Measurements from ENCODE around the gene TGFBR2.

TGFBR2 gene

DNA sequence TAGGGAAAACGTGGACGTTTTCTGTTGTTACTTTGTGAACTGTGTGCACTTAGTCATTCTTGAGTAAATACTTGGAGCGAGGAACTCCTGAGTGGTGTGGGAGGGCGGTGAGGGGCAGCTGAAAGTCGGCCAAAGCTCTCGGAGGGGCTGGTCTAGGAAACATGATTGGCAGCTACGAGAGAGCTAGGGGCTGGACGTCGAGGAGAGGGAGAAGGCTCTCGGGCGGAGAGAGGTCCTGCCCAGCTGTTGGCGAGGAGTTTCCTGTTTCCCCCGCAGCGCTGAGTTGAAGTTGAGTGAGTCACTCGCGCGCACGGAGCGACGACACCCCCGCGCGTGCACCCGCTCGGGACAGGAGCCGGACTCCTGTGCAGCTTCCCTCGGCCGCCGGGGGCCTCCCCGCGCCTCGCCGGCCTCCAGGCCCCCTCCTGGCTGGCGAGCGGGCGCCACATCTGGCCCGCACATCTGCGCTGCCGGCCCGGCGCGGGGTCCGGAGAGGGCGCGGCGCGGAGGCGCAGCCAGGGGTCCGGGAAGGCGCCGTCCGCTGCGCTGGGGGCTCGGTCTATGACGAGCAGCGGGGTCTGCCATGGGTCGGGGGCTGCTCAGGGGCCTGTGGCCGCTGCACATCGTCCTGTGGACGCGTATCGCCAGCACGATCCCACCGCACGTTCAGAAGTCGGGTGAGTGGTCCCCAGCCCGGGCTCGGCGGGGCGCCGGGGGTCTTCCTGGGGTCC, at the start of gene TGFBR2:
TGFBR2 (plus strand) TSS at position 301 of the 731 bp plus-strand sequence; CDS start at position 584, 283 bp downstream.
- peak within 1 kb of the TSS; percentile 99 for H2AFZ ChIP-seq (ENCODE audit: low read depth, low read length)
- H3K4me1 ChIP-seq (ENCODE audit: insufficient read depth, low read length) = peaks cover 4% of the 10 kb centered on the region
- peak within 1 kb of the TSS; percentile 88 for H3K4me3 ChIP-seq (ENCODE audit: low read length)
- H3K27me3 ChIP-seq (ENCODE audit: insufficient read depth, low read length) = no peaks in the 10 kb centered on the region
- H3K9me3 ChIP-seq (ENCODE audit: low read length) = no peaks in the 10 kb centered on the region
- no peaks in the 10 kb centered on the region for H3K36me3 ChIP-seq (ENCODE audit: insufficient read depth, low read length)

DNA sequence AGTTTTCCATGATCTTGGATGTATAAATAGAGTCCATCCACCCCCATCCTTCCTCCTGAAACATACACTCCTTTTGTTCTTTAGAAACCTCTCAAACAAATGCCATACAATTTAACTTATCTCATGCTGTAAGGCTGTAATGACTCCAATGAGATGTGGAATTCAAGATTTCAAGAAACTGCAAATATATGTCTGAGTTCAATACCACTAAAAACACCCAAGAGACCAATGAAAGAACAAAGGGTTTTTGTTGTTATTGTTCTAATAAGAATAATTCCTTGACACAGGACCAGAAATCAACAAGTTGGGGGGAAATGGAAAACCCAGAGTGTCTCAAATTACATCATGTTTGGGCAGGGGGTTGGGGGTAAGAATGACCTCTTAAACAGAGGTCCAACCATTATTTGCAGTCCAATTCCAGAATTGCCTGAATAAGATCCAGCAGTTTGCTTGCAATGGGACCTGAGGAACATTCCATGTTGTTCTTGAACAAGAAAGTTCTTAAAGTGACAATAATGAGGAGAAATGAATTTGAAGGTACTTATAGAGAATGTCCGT, 48.6 kb upstream of the TGFBR2 start:
- Histone ChIP-seq H3K4me1 (ENCODE audit: insufficient read depth, low read length) (no peaks in the 10 kb centered on the region), H3K4me3 (ENCODE audit: low read length) (no peak overlapping the region), H3K27me3 (ENCODE audit: insufficient read depth, low read length) (no peaks in the 10 kb centered on the region), H3K9me3 (ENCODE audit: low read length) (no peaks in the 10 kb centered on the region), H2AFZ (ENCODE audit: low read depth, low read length) (no peak overlapping the region), H3K36me3 (ENCODE audit: insufficient read depth, low read length) (no peaks in the 10 kb centered on the region)

DNA sequence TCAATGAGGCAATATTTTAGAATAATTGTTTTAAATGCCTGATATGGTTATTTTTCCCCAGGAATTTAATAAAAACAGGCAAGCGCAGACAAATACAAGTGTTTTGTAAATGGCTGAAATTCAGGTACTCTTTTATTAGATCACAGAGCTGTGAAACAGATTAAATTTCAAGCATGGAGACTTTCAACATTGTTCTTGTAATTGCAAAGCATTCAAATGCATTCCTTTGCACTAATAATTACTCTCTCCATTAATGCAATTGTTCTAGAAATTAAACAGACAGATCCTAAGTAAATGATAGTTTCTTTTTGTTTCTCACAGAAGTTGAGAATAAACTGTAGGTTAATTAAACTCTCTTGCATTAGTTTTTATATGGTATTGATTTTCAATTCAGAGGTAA, 42.4 kb upstream of the TGFBR2 start:
- no peaks in the 10 kb centered on the region for H3K27me3 ChIP-seq (ENCODE audit: insufficient read depth, low read length)
- H3K4me1 ChIP-seq (ENCODE audit: insufficient read depth, low read length) = no peaks in the 10 kb centered on the region
- no peaks in the 10 kb centered on the region for H3K36me3 ChIP-seq (ENCODE audit: insufficient read depth, low read length)
- no peak overlapping the region for H2AFZ ChIP-seq (ENCODE audit: low read depth, low read length)
- no peaks in the 10 kb centered on the region for H3K9me3 ChIP-seq (ENCODE audit: low read length)
- H3K4me3 ChIP-seq (ENCODE audit: low read length) = no peak overlapping the region

DNA sequence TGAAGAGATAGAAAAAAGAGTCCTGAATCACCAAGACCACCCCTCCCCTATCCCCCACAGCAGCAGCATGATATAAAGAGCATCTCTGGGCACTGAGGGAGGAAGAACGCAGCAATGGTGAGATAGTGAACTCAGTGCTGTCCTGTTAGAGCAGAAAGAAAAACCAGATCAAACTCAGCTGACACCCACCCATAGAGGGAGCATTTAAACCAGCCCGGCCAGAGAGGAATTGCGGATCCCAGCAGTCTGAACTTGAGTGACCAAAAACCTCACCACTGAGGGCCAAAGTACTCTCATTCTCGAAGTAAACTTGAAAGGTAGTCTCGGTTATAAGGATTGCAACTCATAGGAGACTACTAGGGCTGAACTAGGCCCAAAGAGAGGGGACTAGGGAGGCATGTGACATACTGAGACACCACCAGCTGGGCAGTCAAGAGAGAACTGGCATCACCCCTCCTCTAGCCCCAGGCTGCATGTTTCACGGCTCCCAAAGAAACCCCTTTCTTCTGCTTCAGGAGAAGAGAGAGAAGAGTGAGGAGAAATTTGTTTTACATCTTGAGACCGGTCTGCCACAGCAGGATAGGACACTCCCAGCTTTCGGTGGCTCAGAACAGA, 39.2 kb upstream of the TGFBR2 start:
- Histone ChIP-seq H3K36me3 (ENCODE audit: insufficient read depth, low read length) (no peaks in the 10 kb centered on the region), H3K4me3 (ENCODE audit: low read length) (no peak overlapping the region), H2AFZ (ENCODE audit: low read depth, low read length) (no peak overlapping the region), H3K27me3 (ENCODE audit: insufficient read depth, low read length) (no peaks in the 10 kb centered on the region), H3K4me1 (ENCODE audit: insufficient read depth, low read length) (no peaks in the 10 kb centered on the region), H3K9me3 (ENCODE audit: low read length) (no peaks in the 10 kb centered on the region)

DNA sequence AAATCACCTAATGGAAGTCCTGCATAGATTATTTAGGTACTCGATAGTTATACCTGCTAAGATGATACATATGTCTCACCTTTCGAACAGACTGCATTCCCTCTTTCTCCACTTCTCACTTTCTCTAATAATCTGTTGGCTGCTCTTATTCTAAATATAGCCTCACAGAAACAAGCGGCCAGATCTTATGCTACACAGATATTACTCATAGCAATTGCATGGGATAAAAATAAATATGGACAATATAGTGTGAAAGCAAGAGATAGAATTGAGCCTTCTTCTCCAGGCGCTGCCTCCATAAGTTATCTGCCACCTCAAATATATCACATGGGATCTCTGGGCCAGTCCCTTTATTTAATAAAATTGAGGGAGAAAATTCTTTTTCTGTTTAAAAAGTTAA, 29.5 kb upstream of the TGFBR2 start:
- Histone ChIP-seq H3K4me1 (ENCODE audit: insufficient read depth, low read length) (no peaks in the 10 kb centered on the region), H3K9me3 (ENCODE audit: low read length) (no peaks in the 10 kb centered on the region), H2AFZ (ENCODE audit: low read depth, low read length) (no peak overlapping the region), H3K36me3 (ENCODE audit: insufficient read depth, low read length) (no peaks in the 10 kb centered on the region), H3K27me3 (ENCODE audit: insufficient read depth, low read length) (no peaks in the 10 kb centered on the region), H3K4me3 (ENCODE audit: low read length) (no peak overlapping the region)

DNA sequence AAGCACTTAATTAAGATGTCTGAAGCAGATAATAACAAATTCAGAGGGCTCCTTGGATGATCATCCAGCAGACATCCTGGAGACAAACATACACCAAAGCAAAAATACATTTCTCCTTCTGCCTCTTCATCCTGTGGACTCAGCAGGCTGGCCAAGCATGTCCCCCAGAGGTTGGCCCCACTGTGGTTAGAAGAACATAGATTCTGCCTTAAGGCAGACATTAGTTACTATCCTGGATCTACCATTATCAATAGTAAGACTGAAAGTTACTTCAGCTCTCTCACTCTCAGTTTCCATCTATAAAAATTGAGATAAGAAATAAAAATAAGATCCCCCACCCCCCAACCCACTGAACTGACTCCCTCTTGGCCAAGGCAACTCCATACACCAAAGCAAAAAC, 28.6 kb upstream of the TGFBR2 start:
- no peak overlapping the region for H2AFZ ChIP-seq (ENCODE audit: low read depth, low read length)
- no peaks in the 10 kb centered on the region for H3K4me1 ChIP-seq (ENCODE audit: insufficient read depth, low read length)
- no peaks in the 10 kb centered on the region for H3K9me3 ChIP-seq (ENCODE audit: low read length)
- no peak overlapping the region for H3K4me3 ChIP-seq (ENCODE audit: low read length)
- H3K27me3 ChIP-seq (ENCODE audit: insufficient read depth, low read length) = no peaks in the 10 kb centered on the region
- H3K36me3 ChIP-seq (ENCODE audit: insufficient read depth, low read length) = no peaks in the 10 kb centered on the region

DNA sequence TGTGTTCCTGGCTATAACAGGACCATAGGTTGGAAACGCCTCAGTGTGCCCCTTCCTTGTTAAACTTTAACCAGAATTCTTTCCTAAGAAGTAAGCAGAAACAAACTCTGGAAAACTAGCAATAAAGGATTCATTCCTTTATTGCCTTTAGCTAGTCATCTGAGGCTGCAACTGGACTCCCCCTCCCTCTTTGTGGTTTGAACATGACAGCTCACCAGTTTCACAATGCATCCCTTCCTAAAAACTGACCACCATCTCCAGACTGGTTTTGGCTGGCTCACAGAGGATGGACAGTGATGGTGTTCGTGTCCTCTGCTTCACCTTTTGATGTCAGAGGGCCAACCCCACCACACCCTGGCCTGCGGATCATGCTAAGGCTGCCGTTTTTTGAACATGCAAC, 27.9 kb upstream of the TGFBR2 start:
- Histone ChIP-seq H2AFZ (ENCODE audit: low read depth, low read length) (no peak overlapping the region), H3K9me3 (ENCODE audit: low read length) (no peaks in the 10 kb centered on the region), H3K27me3 (ENCODE audit: insufficient read depth, low read length) (no peaks in the 10 kb centered on the region), H3K4me1 (ENCODE audit: insufficient read depth, low read length) (no peaks in the 10 kb centered on the region), H3K4me3 (ENCODE audit: low read length) (no peak overlapping the region), H3K36me3 (ENCODE audit: insufficient read depth, low read length) (no peaks in the 10 kb centered on the region)

DNA sequence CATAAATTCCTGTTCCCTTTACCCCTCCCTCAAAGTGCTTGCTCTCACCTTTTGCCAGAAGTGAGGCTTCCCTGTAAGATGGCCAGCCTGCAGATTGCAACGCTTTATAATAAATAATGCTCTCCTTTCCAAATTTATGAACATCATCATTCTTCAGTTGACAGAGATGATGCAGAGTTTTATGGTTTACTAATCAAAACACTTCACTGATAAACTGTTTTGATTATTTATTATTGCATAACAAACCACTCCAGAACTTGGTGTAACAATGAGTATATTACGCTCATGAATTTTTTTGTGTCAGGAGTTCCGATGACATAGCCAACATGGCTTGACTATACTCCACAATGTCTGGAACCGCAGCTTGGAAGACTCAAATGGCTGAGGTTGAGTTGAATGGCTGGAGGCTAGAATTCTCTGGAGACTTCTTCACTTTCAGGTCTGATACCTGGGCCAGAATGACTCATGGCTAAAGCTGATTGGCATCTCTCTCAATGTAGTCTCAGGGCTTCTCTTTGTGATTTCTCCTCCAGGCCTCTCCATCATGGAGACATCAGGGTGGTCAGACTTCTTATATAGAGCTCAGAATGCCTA, 27.3 kb upstream of the TGFBR2 start:
- H3K4me3 ChIP-seq (ENCODE audit: low read length) = no peak overlapping the region
- no peaks in the 10 kb centered on the region for H3K9me3 ChIP-seq (ENCODE audit: low read length)
- no peaks in the 10 kb centered on the region for H3K4me1 ChIP-seq (ENCODE audit: insufficient read depth, low read length)
- no peaks in the 10 kb centered on the region for H3K36me3 ChIP-seq (ENCODE audit: insufficient read depth, low read length)
- no peaks in the 10 kb centered on the region for H3K27me3 ChIP-seq (ENCODE audit: insufficient read depth, low read length)
- H2AFZ ChIP-seq (ENCODE audit: low read depth, low read length) = no peak overlapping the region

DNA sequence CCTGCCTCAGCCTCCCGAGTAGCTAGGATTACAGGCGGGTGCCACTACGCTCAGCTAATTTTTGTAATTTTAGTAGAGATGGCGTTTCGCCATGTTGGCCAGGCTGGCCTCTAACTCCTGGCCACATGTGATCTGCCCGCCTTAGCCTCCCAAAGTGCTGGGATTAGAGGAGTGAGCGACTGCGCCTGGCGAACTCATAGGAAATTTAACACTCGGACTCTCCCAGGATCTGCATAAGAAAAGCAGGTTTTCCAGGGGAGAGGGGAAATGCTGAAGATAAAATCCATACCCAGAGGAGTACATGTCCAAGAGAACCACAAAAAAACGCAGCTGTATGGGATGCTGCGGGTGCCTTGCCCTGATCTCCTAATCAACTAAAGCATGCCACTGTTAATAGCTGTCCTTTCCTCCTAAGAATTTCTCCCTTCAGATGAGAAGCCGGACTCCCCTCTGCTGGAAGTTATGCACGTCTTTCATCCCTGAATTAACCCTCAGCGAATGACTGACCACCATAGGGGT, 25.3 kb upstream of the TGFBR2 start:
- Histone ChIP-seq H3K4me3 (ENCODE audit: low read length) (no peak overlapping the region), H3K27me3 (ENCODE audit: insufficient read depth, low read length) (no peaks in the 10 kb centered on the region), H2AFZ (ENCODE audit: low read depth, low read length) (no peak overlapping the region)

DNA sequence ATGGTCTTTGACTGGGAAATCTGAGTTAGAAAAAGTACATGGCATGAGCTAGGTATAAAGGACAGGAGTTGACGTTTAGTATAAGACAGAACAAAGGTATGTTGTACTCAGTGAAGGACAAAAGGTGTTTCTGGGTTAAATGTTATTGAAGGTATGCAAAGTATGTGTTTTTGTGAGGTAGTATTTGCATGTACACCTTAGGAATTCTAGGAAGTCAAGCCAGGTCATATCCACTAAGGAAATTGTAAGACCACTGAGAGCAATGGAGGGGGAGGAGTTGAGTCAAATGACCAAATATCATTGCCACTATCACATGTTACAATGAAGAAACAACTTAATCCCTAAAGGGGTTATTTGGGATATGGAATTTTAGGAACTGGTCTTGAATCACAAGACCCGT, 24.4 kb upstream of the TGFBR2 start:
- Histone ChIP-seq H3K4me1 (ENCODE audit: insufficient read depth, low read length) (no peaks in the 10 kb centered on the region), H3K9me3 (ENCODE audit: low read length) (no peaks in the 10 kb centered on the region), H3K36me3 (ENCODE audit: insufficient read depth, low read length) (no peaks in the 10 kb centered on the region), H3K4me3 (ENCODE audit: low read length) (no peak overlapping the region), H2AFZ (ENCODE audit: low read depth, low read length) (no peak overlapping the region), H3K27me3 (ENCODE audit: insufficient read depth, low read length) (no peaks in the 10 kb centered on the region)

More for the DNA sequence above, 25.3 kb upstream of the TGFBR2 start:
- no peaks in the 10 kb centered on the region for H3K9me3 ChIP-seq (ENCODE audit: low read length)
- no peaks in the 10 kb centered on the region for H3K4me1 ChIP-seq (ENCODE audit: insufficient read depth, low read length)
- H3K36me3 ChIP-seq (ENCODE audit: insufficient read depth, low read length) = no peaks in the 10 kb centered on the region

DNA sequence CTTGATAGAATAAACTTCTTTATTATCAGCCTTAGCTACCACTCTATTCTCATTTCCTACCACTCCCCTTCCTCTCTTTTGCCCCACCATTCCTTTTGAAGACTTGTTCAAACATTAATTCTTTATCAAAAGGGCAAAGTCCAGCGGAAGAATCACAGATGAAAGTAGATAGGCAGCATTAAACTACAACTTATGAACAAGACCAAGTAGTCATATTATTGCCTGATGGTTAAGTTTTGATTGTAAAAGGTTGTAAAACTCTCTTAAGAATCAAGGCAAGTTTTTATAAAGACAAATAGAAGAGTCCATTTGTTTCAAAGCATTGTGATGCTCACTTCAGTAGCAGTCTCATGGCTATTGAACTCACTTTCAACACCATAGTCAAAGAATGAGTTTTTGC, 22.4 kb upstream of the TGFBR2 start:
- Histone ChIP-seq H3K9me3 (ENCODE audit: low read length) (no peaks in the 10 kb centered on the region), H3K4me3 (ENCODE audit: low read length) (no peak overlapping the region), H3K36me3 (ENCODE audit: insufficient read depth, low read length) (no peaks in the 10 kb centered on the region), H3K4me1 (ENCODE audit: insufficient read depth, low read length) (no peaks in the 10 kb centered on the region), H2AFZ (ENCODE audit: low read depth, low read length) (no peak overlapping the region), H3K27me3 (ENCODE audit: insufficient read depth, low read length) (no peaks in the 10 kb centered on the region)

DNA sequence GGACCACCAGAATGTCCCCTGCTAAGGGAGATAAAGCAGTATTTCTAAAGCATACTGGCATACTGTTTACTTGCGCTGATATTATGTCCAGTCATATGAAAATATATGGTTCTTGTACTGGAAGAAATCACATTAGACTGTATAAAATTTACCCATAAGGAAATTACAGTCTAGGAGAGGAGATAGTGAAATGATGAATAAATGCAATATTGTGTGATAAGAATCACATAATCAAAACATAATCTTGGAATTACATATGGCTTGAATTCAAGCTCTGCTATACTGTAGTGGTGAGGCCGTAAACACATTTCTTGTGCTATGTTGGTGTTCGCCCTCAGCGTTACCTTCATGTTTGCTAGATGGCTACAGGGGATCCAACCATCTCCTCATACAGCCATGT, 20.7 kb upstream of the TGFBR2 start:
- no peaks in the 10 kb centered on the region for H3K4me1 ChIP-seq (ENCODE audit: insufficient read depth, low read length)
- no peaks in the 10 kb centered on the region for H3K27me3 ChIP-seq (ENCODE audit: insufficient read depth, low read length)
- H2AFZ ChIP-seq (ENCODE audit: low read depth, low read length) = no peak overlapping the region
- H3K4me3 ChIP-seq (ENCODE audit: low read length) = no peak overlapping the region
- no peaks in the 10 kb centered on the region for H3K36me3 ChIP-seq (ENCODE audit: insufficient read depth, low read length)
- no peaks in the 10 kb centered on the region for H3K9me3 ChIP-seq (ENCODE audit: low read length)

DNA sequence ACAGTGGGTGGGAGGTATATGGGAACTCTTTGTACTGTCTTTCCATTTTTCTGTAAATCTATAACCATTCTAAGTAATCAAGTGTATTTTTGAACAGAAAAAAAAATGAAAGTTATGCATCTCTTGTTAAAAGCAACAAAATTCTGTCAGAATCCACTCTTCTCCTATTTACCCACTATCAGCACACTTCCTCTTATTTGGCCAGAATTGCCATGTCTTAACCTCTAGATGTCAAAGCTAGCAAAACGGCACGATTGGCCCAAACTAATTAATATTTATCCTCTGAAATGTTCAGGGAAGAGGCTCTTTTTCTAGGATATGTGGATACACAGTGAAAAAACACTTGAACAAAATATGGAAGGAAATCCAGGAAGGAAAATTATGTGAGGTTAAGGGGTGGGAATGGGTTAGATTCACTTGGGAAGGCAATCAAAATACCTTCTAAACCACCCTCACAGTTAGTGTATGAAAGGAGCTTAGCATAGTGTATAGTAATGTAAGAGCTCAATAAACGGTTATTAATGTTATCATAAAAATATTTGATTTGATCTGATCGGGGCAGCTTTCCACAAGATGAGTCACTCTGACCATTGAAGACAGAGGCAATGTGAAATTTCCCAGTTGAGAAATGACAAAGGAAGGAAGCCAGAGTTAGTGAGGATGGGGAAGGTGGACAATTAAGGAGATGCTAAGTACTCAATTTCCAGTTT, 20.1 kb upstream of the TGFBR2 start:
- no peak overlapping the region for H3K4me3 ChIP-seq (ENCODE audit: low read length)
- H3K27me3 ChIP-seq (ENCODE audit: insufficient read depth, low read length) = no peaks in the 10 kb centered on the region
- no peaks in the 10 kb centered on the region for H3K36me3 ChIP-seq (ENCODE audit: insufficient read depth, low read length)
- no peaks in the 10 kb centered on the region for H3K9me3 ChIP-seq (ENCODE audit: low read length)
- no peak overlapping the region for H2AFZ ChIP-seq (ENCODE audit: low read depth, low read length)
- H3K4me1 ChIP-seq (ENCODE audit: insufficient read depth, low read length) = no peaks in the 10 kb centered on the region
